HUDEP-2 (cell line): Measurements from ENCODE around the gene EID1.

Experiments used
- DNase-seq, 76 experiments: peaks; one replicate each; lab custom pipeline; 2025; ENCODE audit not compliant: unreplicated experiment in 76 of 76; lab: John Stamatoyannopoulos, UW

The EID1 gene

DNA sequence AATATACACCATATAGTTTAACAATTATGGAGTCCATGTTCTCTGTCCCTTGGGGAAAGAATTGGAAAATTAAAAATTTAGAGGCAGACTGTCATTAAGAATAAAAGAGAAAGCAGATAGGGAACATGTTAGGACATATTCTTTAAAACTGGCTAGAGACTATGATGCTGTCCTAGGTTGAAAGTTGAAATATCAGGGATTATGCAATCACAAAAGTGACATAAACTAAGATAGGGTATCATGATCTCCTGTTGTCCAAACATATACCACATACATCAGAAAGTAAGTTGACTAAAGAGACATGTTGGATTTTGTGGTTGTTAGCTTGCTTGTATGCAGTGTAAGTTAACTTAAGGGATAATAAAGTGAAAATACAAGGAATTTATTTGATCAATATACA lies 9.9 kb upstream of the EID1 start:
- DNase-seq: no peak

DNA sequence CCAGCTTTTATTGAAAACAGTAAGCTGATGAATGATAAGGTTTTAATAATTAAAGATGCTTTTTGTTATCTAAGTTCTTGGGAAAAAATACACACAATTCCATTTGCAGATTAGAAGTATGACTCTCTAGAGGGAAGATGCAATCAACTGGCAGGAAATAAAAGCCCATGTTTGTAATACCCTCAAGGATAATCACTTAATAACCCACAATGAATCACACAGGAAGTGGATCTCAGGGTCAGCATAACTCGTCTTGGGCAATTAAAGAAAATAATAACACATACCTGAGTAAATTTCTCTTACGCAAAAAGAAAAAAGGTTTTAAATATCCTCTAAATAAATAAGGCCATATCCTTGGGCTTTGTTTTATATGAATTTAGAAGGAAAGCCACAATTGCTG lies 9.4 kb upstream of the EID1 start:
- DNase-seq: no peak

DNA sequence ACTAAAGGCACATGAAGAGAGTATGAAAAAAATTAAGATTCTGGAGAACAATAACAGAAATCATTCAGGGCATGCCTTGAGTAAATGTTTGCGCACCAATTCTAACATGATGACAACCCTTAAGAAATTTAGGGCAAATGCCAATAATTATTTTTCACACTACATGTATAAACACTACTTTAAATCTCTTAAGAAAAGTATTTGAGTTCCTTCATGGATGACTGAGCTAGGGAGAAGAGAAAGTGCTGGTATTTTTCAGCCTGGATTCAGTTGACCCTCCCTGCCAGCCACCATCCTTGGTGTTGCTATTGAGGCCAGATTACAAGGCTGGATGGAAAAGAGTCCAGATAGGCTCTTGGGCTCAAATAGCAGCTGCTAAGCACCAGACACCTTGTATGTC lies 8.0 kb upstream of the EID1 start:
- no peak for DNase-seq

DNA sequence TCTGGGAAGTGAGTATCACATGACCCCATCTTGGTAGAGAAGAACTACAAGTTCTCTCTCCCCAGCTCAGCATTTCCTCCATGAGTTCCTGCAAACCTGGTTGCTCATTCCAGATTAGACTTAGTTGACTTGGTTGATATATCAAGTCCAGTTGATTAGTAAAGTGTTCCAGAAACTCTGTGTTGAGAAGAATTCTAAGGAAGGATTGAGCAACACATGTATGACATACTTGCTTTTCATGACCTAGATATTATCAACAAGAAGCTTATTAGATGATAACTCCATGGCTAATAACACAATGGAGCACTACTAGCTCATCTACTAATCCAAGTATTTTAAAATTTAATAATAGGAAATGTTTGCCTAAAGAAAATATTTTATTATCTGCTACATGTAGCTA lies 6.4 kb upstream of the EID1 start:
- DNase-seq: no peak

DNA sequence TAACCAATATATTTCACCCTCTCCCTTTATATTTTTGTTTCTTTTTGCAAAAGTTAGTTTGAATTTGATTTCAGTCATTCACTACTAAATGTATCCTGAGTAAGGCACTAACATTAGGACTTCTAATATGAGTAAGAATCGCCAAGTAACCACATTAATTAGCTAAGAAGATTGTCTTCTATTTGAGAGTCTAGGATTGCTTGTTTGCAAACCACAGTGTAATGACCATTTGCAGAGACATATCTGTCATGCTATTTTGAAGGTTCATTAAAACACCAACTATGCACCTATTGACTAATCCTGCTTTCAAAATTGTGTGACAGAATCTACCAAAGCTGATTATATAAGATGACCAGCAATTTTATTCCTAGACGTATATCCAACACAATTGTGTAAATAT lies 5.3 kb upstream of the EID1 start:
- DNase-seq: no peak

DNA sequence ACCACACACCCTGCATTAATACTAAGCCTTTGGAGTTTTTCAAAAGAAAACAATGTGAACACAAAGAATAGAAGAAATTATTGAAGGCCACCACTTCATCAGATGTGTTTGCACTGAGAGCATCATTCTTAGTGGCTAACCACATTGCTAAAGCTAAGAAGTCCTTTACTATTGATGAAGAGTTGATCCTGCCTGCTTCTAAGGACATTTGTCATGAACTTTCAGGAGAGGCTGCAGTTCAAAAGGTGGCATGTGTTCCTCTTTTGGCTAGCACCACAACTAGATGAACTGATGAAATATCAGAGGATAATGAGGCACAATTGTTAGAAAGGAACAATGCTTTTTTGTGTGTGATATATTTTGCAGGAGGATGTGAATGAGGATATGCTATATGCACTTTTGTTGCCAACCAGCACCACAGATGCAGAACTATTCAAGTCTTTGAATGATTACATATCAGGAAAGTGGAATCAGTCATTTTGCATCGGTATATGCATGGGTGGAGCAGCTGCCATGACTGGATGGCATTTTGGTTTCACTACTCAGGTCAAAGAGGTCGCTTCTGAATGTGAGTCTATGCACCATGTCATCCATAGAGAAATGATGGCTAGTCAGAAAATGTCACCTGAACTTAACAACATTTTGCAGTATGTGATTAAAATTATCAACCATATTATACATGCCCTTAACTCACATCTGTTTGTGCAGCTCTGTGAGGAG lies 2.5 kb upstream of the EID1 start:
- no peak for DNase-seq

DNA sequence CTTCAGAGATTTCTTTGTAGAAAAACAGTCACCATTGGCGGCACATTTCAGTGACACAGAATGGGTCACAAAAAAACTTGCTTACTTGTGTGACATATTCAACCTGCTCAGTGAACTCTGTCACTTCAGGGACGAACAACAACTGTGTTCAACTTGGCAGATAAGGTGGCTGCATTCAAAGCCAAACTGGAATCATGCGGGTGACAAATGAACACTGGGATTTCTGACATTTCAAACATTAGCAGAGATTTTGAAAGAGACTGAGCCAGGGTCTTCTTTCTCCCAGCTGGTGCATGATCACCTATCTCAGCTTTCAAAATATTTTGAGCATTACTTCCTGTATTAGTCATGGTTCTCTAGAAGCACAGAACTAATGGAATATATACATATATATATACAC lies 1.9 kb upstream of the EID1 start:
- no peak for DNase-seq

DNA sequence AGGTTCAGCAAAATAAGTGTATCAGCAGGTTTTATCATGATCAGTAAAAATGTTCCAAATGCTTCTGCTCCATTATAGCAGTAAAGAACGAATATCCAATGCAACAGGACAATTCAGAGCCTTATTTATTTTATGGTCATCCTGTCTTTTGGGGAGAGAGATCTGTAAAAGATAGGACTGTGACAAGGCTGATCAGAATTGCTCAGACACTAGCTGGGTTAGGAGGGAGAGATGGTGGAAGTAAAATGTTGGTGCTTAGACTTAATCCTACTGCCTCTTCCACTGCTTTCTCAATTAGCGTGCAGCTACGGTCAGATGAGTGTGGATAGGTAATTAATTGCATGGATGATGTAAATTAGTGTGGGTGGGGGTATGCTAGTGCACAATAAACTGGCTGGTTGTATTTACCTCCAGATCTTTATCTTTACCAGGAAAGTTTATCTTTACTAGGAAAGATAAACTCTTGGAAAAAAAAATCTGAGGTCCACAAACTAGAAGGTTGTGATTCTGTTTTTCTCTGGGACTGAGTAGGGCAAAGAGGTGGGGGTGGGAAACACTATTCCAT lies 2.2 kb downstream of the EID1 start:
- DNase-seq: no peak

DNA sequence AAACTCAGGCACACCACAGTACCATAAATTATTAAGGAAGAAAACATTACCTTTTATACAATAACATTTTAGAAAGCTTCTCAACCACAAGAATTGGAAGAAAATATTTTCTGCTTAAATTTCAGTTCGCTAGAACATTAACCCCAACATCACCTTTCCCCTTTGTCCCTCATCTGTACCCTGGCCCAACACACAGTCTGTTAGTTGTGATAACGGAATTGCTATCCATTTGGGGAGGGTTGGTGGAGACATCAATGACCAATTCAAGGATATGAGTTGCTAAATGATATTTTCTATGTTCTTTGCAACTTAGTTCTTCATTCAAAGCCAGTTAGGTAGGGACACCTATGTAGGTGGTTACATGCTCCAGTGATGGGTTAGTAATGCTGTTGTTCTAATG lies 5.8 kb downstream of the EID1 start:
- no peak for DNase-seq

DNA sequence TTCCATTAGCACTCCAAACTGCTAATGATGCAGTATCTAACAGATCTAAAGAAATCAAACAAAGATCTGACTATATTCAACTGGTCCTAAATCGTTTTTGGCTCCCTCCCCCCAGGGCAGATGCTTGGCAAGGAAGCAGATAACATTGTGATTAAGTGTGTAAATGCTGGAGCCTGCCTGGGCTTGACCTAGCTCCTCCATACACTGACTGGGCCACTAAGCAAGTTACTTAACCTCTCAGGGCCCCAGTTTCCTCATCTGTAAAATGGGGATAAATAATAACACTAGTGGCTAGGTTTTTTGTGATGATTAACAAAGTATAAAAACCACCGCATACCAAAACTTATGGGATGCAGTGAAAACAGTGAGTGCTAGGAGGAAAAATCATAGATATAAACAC lies 9.2 kb downstream of the EID1 start:
- DNase-seq: no peak

DNA sequence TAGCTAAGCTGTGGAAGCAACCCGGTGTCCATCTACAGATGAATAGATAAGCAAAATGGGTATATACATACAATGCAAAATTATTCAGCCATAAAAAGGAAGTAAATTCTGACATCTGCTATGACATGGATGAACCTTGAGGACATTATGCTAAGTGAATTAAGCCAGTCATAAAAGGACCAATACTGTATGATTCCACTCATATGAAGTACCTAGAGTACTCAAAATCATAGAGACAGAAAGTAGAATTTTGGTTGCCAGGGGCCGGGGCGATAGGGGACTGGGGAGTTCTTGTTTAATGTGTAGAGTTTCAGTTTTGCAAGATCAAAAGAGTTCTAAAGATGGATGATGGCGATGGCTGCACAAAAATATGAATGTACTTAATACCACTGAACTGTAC lies 10.3 kb downstream of the EID1 start:
- DNase-seq: no peak

DNA sequence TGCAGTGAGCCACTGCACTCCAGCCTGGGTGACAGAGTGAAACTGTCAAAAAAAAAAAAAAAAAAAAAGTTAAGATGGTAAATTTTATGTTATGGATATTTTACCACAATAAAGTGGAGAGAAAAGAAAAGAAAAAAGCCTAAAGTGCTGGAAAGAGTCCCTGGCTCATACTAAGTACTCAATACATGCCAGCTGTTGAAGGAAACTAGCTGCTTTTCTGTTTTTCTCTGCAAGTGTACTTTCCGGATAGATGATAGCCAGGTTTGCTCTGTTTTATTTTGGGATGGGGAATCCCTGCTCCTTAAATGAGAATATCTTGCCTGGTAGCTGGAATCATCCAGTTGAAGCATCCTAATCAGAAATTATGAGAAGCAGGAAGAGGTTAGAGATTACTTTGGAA lies 10.9 kb downstream of the EID1 start:
- no peak for DNase-seq

DNA sequence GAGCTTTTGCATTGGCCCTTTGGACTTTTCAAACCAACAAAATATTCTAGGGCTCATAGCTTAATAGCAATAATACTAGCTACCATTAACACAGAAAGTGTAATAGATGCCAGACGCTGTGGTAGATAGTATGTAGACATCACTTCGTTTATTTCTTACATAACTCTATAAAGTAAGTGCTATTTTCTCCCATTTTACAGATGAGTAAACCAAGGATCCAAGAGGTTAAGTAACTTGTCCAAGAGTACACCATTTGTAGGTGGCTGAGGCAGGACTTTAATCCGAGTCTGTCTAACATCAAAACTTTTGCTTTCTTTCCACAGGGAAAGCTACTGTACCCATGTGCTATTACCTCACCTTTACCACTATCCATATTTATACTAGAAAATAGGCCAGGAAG lies 12.0 kb downstream of the EID1 start:
- DNase-seq: no peak

DNA sequence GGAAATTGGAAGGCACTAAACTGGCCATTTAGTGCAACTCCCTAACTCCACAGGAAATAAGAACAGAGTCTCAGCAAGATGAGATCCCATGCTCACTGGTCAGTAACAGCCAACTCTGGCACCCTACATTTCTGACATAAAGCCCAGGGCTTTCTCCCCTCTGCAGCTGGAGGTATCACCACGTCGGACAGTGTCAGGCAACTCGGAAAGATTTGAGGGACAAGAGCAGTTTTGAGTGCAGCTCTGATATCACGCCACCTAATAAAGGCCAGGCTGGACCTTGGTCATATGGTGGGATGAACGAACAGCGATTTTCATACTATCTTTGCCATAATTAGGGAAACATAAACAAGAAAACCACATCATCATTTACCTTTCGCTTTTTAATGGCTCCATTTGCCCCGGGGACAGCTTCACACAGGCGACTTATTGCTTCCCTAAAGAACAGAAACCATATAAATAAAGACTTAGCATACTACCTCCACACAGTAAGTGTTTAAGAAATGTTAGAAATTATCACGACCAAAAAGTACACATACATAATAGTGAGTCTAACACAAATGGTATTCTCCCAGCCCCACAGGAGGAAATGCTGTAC lies 12.5 kb downstream of the EID1 start:
- no peak for DNase-seq

DNA sequence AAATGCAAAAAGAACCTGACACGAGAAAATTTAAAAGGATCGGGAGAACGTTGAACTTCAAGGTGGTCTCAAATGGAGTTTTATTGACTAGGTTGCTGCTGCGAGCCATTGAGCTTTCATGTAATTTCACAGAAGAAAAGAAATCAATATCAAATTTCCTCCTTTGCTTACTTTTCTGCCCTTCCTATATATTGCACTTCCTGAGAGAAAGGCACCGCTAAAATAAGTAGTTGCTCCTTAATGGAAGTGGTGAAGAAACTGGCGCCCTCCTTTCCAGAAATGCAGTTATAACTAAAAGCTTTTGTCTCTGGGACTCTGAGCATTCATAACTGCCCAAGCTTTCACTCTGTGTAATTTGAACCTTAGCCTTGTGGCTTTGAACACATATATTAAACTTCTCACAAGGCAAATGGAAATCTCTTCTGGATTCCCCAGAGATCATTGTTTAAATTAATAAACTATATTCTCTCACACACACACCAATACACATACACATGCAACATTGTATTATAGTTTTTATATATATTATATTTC lies 13.4 kb downstream of the EID1 start:
- DNase-seq: no peak

DNA sequence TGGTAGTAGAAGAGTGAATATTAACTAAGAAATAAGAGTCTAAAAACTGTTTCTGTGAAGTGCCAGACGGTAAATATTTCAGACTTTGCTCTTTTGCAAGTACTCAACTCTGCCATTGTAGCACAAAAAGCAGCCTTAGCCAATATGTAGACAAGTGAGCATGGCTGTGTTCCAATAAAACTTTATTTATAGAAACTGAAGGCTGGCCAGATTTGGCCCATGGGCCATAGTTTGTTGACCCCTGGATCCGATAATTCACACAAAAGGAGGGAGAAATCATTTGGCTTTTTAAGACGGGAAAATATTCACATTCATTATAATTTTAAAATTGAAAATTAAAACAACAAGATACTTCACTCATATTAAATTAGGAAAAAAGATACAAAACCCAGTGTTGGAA lies 15.4 kb downstream of the EID1 start:
- DNase-seq: no peak

DNA sequence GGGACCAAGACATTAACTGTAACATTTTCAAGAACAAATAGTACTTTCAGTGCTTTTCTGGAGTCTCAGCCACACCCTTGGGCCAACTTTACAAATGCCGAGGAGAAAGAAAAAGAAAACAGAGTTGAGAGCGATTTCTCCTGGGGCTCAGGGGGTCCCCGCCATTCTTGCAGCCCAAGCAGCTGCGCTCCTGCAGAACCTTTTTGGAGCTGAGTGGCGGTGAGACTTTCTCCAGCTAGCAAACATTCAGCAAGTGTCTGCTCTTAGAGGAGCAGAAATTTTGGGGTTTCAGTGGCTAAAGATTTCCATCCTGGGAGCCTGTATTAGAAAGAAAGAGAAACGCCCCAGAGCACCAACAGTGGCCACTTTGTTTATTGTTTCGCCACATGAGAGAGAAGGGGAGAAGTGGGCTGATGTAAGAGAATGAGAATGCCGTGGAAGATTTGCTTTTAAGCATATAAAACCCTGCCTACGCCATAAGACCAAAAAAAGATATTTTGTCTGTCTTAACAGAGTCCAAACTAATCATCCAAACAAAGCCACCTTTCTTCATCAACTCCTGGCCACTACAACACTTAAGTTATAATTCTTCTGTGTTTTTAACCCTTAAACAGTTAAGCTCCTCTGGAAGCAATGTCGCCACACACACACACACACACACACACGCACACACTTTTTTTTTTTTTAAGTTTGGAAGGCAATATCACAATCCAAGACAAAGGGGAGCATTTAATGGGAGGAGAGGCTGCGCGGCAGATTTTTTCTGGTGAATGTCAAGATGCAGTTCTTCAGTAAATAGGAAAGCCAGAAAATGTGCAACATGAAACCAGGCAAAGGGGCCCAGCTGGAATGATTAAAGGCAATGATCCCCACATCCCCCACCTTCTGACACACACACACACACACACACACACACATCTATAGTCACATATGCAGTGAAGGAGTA lies 19.2 kb downstream of the EID1 start:
- DNase-seq: no peak

DNA sequence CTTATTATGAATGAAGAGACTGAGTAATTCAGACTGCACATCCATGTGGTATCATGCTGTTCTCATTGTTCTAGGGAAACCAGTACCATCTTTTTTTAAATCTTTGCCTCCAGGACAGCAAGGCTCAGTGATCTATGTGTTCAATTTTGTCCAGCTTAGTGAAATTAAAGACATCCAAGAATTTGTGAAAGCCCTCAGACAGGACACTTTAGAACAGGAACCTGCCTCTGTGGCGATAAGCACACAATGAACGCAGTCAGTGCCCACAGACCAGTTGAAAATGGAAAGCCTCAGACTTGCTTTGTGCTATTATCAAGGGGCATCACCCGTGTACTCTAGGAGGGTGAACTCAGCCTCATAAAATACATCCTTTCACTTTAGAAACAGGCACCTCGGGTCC lies 20.1 kb downstream of the EID1 start:
- no peak for DNase-seq

DNA sequence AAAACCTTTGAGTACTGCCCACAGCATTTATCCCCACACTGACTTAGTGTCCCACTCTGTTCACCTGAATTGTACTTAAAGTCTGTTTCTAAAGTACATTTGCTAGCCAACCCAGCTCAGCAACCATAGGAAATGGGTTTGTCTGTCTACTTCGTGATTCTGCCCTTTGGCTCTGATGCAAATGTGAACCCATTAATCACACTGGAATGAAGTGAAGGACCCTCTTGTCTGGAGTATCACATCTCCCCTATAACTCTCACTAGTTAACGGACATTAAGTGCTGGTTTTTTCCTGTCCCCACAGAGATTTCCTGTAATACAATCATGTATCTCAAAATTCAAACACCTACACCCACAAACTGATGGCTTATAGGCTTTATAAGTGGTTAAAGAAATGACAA lies 20.5 kb downstream of the EID1 start:
- DNase-seq: no peak

DNA sequence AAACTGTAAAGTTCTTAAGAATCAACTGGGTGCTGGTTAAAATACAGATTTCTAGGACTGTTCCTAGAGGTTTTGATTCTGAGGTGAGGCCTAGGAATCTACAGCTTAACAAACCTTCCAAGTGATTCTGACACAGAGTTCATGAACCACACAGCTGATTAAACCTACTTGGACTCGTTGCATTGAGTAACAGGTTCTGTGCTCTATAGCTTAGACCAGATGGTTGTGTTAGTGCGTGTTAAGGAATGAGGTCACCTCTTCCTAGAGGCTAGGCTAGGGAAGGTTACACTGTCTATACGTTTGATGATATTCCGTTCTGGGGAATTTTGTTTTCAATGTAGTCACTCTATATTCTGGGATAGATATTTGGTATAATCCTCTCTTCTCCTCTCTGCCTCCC lies 21.9 kb downstream of the EID1 start:
- no peak for DNase-seq

DNA sequence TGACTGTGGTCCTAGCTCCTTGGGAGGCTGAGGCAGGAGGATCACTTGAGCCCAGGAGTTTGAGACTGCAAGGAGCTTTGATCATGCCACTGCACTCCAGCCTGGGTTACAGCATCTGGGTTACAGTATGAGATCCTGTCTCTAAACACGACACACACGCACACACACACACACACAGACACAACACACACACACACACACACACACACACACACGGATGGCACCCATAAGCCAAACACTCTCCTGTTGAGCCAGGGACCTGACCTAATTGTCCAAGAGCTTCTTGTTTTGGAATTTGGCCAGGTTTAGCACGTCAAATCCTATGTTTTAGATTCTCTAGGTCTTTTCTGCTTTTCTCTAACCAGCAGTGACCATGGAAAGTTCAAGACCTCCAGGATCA lies 26.8 kb downstream of the EID1 start:
- DNase-seq: no peak
